A673 (cell line): ENCODE results near the gene NBPF9. TPM values are rescaled to one million over a fixed set of nuclear protein-coding genes. Genes with fewer than 3 reads are reported as not detected.
A peak's percentile ranks its signal among the peaks of the same experiment; 100 is the strongest.
"Not testable (repeated sequence)": the region's sequence is repeated elsewhere in the genome, so short reads cannot be mapped to it uniquely, and the experiment has no call there.

Experiments used
- Bru-seq: library from RNA; stranded (reverse); fragments of 400-500 nt; gene quantifications from one replicate; lab custom pipeline; 2021; lab: Mats Ljungman, UMichigan
- BruChase-seq, 2 experiments: library from RNA; stranded (reverse); fragments of 400-500 nt; gene quantifications; one replicate each; lab custom pipeline; 2021; lab: Mats Ljungman, UMichigan
- BruUV-seq: library from RNA; stranded (reverse); fragments of 400-500 nt; replicated peaks from 2 replicates; lab custom pipeline; 2021; lab: Mats Ljungman, UMichigan
- CTCF ChIA-PET: fragments of 300-600 bp; sonication (Branson Sonifier 250); formaldehyde crosslinking; loops from one replicate; lab custom pipeline; 2022; ENCODE audit warnings: antibody characterized with exemption; lab: Charles Lee
- POLR2A ChIA-PET: fragments of 300-600 bp; sonication (Branson Sonifier 250); formaldehyde crosslinking; loops from one replicate; lab custom pipeline; 2022; ENCODE audit warnings: antibody characterized with exemption; ENCODE audit not compliant: low non-redundant PET; lab: Charles Lee
- DNase-seq: peaks from one replicate; pipeline ENCODE4 v3.0.0-alpha.2; 2015; ENCODE audit warnings: low spot score
- H3K27ac ChIP-seq: fragments of 200-600 bp; sonication (generic); 2 replicates; pipeline ENCODE4 v1.5.1; 2016; ENCODE audit warnings: mixed run types, low read depth, mild to moderate bottlenecking, mixed read lengths, antibody characterized with exemption, low read length; ENCODE audit not compliant: poor library complexity, severe bottlenecking
- H3K27me3 ChIP-seq: fragments of 200-600 bp; sonication (generic); replicated peaks from 2 replicates; pipeline ENCODE4 v1.6.1; 2017; ENCODE audit warnings: mixed run types, low read depth, mild to moderate bottlenecking, mixed read lengths, antibody characterized with exemption, low read length; ENCODE audit not compliant: insufficient read depth, poor library complexity
- H3K36me3 ChIP-seq: fragments of 200-600 bp; sonication (generic); 2 replicates; pipeline ENCODE4 v1.6.1; 2016; ENCODE audit warnings: mixed run types, mild to moderate bottlenecking, mixed read lengths, antibody characterized with exemption, low read length; ENCODE audit not compliant: insufficient read depth, poor library complexity, severe bottlenecking
- H3K4me1 ChIP-seq: fragments of 200-600 bp; sonication (generic); 2 replicates; pipeline ENCODE4 v1.6.1; 2017; ENCODE audit warnings: mixed run types, mild to moderate bottlenecking, mixed read lengths, antibody characterized with exemption, low read length; ENCODE audit not compliant: insufficient read depth, poor library complexity, severe bottlenecking
- H3K4me3 ChIP-seq: fragments of 200-600 bp; sonication (generic); 2 replicates; pipeline ENCODE4 v1.5.1; 2016; ENCODE audit warnings: low read depth, mixed run types, mild to moderate bottlenecking, mixed read lengths, low read length; ENCODE audit not compliant: poor library complexity, severe bottlenecking
- H3K9me3 ChIP-seq: fragments of 200-600 bp; sonication (generic); 2 replicates; pipeline ENCODE4 v1.6.1; 2016; ENCODE audit warnings: mixed run types, low read depth, mild to moderate bottlenecking, mixed read lengths, antibody characterized with exemption, low read length; ENCODE audit not compliant: poor library complexity, severe bottlenecking
- intact Hi-C: fragments of 100-400 bp; cut with micrococcal nuclease; formaldehyde crosslinking; loops from one replicate; pipeline ENCODE4 v1.10.0; 2022; ENCODE audit not compliant: unreplicated experiment
- long read RNA-seq: library from polyadenylated mRNA; stranded (forward); transcript quantifications from one replicate; pipeline ENCODE4 v2.0.0, GENCODE V29; 2022
- total RNA-seq: library from RNA; stranded (reverse); gene quantifications from 2 replicates; pipeline ENCODE4 v1.2.3, GENCODE V29; 2021

NBPF9 gene
- total RNA-seq: 37.0 and 40.2 TPM in 2 replicates
- Bru-seq, nascent RNA: percentile 77 among the genes with signal in this experiment
- BruChase-seq, experiment 1, labeled RNA remaining after a 2-hour chase: percentile 86 among the genes with signal in this experiment
- BruChase-seq, experiment 2, labeled RNA remaining after a 6-hour chase: percentile 79 among the genes with signal in this experiment
- long read RNA-seq, partial matches to known transcripts: 16 of 73 reads
- long read RNA-seq, other reads (novel, unspliced or antisense): 57 of 73 reads

GRCh38 chr1:149103109-149104081 is at the start of gene NBPF9:
NBPF9 (minus strand) TSS chr1:149103551; CDS start chr1:149082139, 21,412 bp downstream.
- H3K4me3 ChIP-seq: peak within 1 kb of the TSS; percentile 40
- H3K4me1 ChIP-seq, intact Hi-C loops, H3K27ac ChIP-seq, H3K36me3 ChIP-seq, POLR2A ChIA-PET, CTCF ChIA-PET, H3K27me3 ChIP-seq, H3K9me3 ChIP-seq: not testable (repeated sequence)
- peak; percentile 62 for DNase-seq
- TSS peak; percentile 59 for BruUV-seq

- CTCF ChIA-PET, BruUV-seq: not testable (repeated sequence)
Observed at GRCh38 chr1:149149909-149150308, 46.6 kb upstream of the NBPF9 start.

GRCh38 chr1:149137585-149137984 is 34.2 kb upstream of the NBPF9 start:
- BruUV-seq, H3K27me3 ChIP-seq, H3K4me1 ChIP-seq, DNase-seq, H3K4me3 ChIP-seq, H3K9me3 ChIP-seq, H3K27ac ChIP-seq, POLR2A ChIA-PET, intact Hi-C loops, CTCF ChIA-PET, H3K36me3 ChIP-seq: not testable (repeated sequence)

More at GRCh38 chr1:149149909-149150308, 46.6 kb upstream of the NBPF9 start:
- H3K27ac ChIP-seq, H3K4me3 ChIP-seq, H3K36me3 ChIP-seq, H3K27me3 ChIP-seq, H3K4me1 ChIP-seq, DNase-seq, POLR2A ChIA-PET, H3K9me3 ChIP-seq, intact Hi-C loops: not testable (repeated sequence)

GRCh38 chr1:149130938-149131337 is 27.6 kb upstream of the NBPF9 start:
- H3K36me3 ChIP-seq, POLR2A ChIA-PET, H3K27me3 ChIP-seq, BruUV-seq, intact Hi-C loops, H3K4me3 ChIP-seq, DNase-seq, CTCF ChIA-PET, H3K27ac ChIP-seq, H3K4me1 ChIP-seq, H3K9me3 ChIP-seq: not testable (repeated sequence)

- H3K4me3 ChIP-seq, intact Hi-C loops, H3K4me1 ChIP-seq, H3K36me3 ChIP-seq, BruUV-seq, H3K27me3 ChIP-seq, H3K27ac ChIP-seq, POLR2A ChIA-PET, DNase-seq, H3K9me3 ChIP-seq, CTCF ChIA-PET: not testable (repeated sequence)
Observed at GRCh38 chr1:149129245-149129644, 25.9 kb upstream of the NBPF9 start.

- H3K27ac ChIP-seq, BruUV-seq, H3K9me3 ChIP-seq, POLR2A ChIA-PET, H3K4me3 ChIP-seq, intact Hi-C loops, DNase-seq, H3K27me3 ChIP-seq, CTCF ChIA-PET, H3K4me1 ChIP-seq, H3K36me3 ChIP-seq: not testable (repeated sequence)
Observed at GRCh38 chr1:149126555-149127145, 23.3 kb upstream of the NBPF9 start.
